22Rv1 (cell line): ENCODE results near the gene LTBR.
A peak's percentile ranks its signal among the peaks of the same experiment; 100 is the strongest.

Experiments used
- H3K27ac ChIP-seq: fragments of 450-650 bp; 2 replicates; pipeline ENCODE4 v1.5.1; 2017
- CTCF ChIP-seq: fragments of 450-650 bp; IDR thresholded peaks from 2 replicates; pipeline ENCODE4 v1.5.1; 2017; ENCODE audit warnings: mild to moderate bottlenecking
- ZFX ChIP-seq: fragments of 450-650 bp; IDR thresholded peaks from 2 replicates; pipeline ENCODE4 v1.6.1; 2017; ENCODE audit warnings: antibody characterized with exemption, borderline replicate concordance

LTBR gene

GRCh38 chr12:6383572-6384498 lies at the start of gene LTBR:
TSS of gene LTBR (plus strand) at chr12:6384162. CDS start at chr12:6384359, 197 bp downstream.
- peak within 1 kb of the TSS; percentile 94 for H3K27ac ChIP-seq
- TF ChIP-seq ZFX (0 out of 2 replicates have a peak, but pooled peaks have one; percentile 68), CTCF (peak; percentile 21; the same call in 1 of the 2 replicates)

DNA sequence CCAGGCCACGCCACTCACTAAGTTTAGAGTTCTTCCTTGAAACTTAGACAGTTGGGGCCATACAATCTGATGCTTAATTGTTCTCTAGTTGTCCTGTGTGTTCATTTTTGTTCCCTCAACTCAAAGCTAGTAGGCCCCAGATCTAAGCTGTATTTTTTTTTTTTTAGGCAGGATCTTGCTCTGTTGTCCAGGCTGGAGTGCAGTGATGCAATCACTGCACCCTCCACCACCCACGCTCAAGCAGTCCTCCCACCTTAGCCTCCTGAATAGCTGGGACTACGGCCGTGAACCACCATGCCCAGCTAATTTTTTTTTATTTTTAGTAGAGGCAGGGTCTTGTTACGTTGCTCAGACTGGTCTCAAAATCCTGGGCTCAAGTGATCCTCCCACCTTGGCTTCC lies 49.6 kb upstream of the LTBR start:
- no peak for TF ChIP-seq ZFX
- H3K27ac ChIP-seq: peak overlapping the region; percentile 100

- TF ChIP-seq ZFX (no peak), CTCF (no peak)
- H3K27ac ChIP-seq: peak overlapping the region; percentile 100
These were observed 49.0 kb upstream of the LTBR start for GRCh38 chr12:6334940-6335450.

- H3K27ac ChIP-seq: peak overlapping the region; percentile 100
- TF ChIP-seq ZFX (no peak), CTCF (peak; percentile 79)
These were observed 48.4 kb upstream of the LTBR start for GRCh38 chr12:6335451-6336078.

- no peak for TF ChIP-seq CTCF
- H3K27ac ChIP-seq: peak overlapping the region; percentile 100
These were observed 47.7 kb upstream of the LTBR start for GRCh38 chr12:6336079-6336888.

DNA sequence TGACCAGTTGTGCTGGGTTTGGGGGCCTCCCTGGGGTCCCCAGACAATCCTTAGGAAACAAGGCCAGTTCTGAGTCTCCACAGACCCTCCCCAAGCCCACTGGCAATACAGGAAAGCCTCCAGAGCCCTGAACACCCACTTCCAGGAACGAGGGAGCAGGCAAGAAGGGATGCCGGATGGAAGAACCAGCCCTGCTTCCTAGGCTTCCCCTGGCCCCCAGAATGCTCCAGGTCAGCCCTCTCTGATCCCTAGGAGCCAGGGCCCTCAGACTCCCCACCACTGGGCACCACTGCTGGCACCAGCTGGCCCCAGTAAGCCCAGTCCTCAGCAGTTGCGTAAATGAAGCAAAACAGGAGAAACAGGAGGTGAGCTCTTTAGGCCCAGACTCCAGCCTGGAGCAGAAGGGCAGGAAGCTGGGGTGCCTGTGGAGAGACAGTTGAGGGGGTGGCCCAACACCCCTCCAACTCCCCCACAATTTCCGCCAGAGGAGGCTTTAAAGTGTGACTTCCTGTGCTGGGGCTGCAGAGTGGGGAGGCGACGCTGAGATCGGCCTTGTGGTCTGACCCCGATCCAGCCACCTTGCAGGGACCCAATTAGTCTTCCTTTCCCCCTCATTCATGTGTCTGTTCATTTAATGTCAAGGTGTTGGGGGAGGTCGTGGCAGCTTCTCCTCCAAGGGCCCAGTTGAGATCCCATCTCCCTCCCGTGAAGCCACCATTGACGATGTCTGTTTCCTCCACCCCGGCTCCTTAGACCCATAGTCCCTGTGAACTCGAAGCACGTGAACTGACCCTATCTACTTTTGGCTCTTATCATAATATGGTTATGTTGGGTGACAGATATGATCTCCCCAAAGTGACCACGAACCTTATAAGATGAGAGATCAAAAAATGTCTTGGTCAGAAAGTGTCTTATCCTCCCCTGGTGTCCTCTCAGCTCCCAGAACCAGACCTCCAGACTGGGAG lies 46.8 kb upstream of the LTBR start:
- no peak for TF ChIP-seq ZFX
- TF ChIP-seq CTCF: no peak
- peak overlapping the region; percentile 100 for H3K27ac ChIP-seq
